AG08395 (cell line): ENCODE measurements around the gene MALAT1.
"Not testable (repeated sequence)": the region's sequence is repeated elsewhere in the genome, so short reads cannot be mapped to it uniquely, and the experiment has no call there.

Experiments
- DNase-seq: peaks from one replicate; pipeline ENCODE4 v3.0.0; 2012; ENCODE audit warnings: mixed read lengths, low spot score

Gene MALAT1

GRCh38 chr11:65498727-65498976, 193 bp upstream of the MALAT1 start:
- no peak for DNase-seq

DNA sequence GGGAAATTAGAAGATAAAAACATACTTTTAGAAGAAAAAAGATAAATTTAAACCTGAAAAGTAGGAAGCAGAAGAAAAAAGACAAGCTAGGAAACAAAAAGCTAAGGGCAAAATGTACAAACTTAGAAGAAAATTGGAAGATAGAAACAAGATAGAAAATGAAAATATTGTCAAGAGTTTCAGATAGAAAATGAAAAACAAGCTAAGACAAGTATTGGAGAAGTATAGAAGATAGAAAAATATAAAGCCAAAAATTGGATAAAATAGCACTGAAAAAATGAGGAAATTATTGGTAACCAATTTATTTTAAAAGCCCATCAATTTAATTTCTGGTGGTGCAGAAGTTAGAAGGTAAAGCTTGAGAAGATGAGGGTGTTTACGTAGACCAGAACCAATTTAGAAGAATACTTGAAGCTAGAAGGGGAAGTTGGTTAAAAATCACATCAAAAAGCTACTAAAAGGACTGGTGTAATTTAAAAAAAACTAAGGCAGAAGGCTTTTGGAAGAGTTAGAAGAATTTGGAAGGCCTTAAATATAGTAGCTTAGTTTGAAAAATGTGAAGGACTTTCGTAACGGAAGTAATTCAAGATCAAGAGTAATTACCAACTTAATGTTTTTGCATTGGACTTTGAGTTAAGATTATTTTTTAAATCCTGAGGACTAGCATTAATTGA, 1.0 kb downstream of the MALAT1 start:
- DNase-seq = no peak

- DNase-seq = no peak
Observed at GRCh38 chr11:65500387-65501185, 1.7 kb downstream of the MALAT1 start.

DNA sequence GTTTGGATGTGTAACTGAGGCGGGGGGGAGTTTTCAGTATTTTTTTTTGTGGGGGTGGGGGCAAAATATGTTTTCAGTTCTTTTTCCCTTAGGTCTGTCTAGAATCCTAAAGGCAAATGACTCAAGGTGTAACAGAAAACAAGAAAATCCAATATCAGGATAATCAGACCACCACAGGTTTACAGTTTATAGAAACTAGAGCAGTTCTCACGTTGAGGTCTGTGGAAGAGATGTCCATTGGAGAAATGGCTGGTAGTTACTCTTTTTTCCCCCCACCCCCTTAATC, 2.3 kb downstream of the MALAT1 start:
- DNase-seq = no peak

DNA sequence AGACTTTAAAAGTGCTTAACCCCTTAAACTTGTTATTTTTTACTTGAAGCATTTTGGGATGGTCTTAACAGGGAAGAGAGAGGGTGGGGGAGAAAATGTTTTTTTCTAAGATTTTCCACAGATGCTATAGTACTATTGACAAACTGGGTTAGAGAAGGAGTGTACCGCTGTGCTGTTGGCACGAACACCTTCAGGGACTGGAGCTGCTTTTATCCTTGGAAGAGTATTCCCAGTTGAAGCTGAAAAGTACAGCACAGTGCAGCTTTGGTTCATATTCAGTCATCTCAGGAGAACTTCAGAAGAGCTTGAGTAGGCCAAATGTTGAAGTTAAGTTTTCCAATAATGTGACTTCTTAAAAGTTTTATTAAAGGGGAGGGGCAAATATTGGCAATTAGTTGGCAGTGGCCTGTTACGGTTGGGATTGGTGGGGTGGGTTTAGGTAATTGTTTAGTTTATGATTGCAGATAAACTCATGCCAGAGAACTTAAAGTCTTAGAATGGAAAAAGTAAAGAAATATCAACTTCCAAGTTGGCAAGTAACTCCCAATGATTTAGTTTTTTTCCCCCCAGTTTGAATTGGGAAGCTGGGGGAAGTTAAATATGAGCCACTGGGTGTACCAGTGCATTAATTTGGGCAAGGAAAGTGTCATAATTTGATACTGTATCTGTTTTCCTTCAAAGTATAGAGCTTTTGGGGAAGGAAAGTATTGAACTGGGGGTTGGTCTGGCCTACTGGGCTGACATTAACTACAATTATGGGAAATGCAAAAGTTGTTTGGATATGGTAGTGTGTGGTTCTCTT, 2.8 kb downstream of the MALAT1 start:
- no peak for DNase-seq

DNA sequence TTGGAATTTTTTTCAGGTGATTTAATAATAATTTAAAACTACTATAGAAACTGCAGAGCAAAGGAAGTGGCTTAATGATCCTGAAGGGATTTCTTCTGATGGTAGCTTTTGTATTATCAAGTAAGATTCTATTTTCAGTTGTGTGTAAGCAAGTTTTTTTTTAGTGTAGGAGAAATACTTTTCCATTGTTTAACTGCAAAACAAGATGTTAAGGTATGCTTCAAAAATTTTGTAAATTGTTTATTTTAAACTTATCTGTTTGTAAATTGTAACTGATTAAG, 3.4 kb downstream of the MALAT1 start:
- no peak for DNase-seq

DNA sequence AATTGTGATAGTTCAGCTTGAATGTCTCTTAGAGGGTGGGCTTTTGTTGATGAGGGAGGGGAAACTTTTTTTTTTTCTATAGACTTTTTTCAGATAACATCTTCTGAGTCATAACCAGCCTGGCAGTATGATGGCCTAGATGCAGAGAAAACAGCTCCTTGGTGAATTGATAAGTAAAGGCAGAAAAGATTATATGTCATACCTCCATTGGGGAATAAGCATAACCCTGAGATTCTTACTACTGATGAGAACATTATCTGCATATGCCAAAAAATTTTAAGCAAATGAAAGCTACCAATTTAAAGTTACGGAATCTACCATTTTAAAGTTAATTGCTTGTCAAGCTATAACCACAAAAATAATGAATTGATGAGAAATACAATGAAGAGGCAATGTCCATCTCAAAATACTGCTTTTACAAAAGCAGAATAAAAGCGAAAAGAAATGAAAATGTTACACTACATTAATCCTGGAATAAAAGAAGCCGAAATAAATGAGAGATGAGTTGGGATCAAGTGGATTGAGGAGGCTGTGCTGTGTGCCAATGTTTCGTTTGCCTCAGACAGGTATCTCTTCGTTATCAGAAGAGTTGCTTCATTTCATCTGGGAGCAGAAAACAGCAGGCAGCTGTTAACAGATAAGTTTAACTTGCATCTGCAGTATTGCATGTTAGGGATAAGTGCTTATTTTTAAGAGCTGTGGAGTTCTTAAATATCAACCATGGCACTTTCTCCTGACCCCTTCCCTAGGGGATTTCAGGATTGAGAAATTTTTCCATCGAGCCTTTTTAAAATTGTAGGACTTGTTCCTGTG, 3.9 kb downstream of the MALAT1 start:
- no peak for DNase-seq

GRCh38 chr11:65503368-65503948, 4.6 kb downstream of the MALAT1 start:
- DNase-seq = no peak

DNA sequence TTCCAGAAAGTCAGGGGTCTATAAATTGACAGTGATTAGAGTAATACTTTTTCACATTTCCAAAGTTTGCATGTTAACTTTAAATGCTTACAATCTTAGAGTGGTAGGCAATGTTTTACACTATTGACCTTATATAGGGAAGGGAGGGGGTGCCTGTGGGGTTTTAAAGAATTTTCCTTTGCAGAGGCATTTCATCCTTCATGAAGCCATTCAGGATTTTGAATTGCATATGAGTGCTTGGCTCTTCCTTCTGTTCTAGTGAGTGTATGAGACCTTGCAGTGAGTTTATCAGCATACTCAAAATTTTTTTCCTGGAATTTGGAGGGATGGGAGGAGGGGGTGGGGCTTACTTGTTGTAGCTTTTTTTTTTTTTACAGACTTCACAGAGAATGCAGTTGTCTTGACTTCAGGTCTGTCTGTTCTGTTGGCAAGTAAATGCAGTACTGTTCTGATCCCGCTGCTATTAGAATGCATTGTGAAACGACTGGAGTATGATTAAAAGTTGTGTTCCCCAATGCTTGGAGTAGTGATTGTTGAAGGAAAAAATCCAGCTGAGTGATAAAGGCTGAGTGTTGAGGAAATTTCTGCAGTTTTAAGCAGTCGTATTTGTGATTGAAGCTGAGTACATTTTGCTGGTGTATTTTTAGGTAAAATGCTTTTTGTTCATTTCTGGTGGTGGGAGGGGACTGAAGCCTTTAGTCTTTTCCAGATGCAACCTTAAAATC, 5.3 kb downstream of the MALAT1 start:
- DNase-seq = no peak

GRCh38 chr11:65504674-65505465, 6.0 kb downstream of the MALAT1 start:
- DNase-seq = no peak

- no peak for DNase-seq
Observed at GRCh38 chr11:65505466-65506289, 6.8 kb downstream of the MALAT1 start.

DNA sequence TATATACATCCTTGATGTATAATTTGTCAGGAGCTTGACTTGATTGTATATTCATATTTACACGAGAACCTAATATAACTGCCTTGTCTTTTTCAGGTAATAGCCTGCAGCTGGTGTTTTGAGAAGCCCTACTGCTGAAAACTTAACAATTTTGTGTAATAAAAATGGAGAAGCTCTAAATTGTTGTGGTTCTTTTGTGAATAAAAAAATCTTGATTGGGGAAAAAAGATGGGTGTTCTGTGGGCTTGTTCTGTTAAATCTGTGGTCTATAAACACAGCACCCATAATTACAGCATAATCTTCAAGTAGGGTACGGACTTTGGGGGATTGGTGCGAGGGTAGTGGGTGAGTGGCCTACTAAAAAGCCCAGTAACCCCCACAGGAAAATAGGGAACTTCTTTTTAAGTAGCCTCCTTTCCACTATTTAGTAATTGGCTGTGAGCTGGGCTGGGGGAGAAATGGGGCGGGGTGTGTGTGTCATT, 7.5 kb downstream of the MALAT1 start:
- no peak for DNase-seq

DNA sequence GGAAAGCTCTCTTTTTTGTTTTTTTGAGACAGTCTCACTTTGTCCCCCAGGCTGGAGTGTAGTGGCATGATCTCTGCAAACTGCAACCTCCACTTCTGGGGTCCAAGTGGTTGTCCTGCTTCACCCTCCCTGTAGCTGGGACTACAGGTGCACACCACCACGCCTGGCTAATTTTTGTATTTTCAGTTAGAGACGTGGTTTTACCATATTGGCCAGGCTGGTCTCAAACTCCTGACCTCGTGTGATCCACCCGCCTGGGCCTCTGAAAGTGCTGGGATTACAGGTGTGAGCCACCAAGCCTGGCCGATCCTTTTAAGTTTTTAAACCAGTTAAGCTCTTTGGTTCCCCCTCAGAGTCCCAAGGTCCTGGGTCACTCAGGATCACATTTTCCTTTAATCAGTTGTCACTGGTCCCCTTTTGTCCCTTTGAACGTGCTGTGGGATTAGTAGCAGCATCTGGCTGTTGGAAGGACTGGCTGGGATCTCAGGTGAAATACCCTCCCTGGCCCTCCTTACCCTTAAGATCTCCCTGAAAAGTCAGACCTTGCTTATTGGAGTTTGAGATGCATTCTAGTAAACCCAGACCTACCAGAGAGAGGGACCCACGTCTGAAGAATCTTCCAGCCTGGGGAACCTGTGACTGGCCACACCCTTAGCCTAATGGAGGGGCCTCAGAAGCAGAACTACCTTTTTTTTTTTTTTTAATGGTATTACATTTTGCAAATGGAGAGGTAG, 8.1 kb downstream of the MALAT1 start:
- DNase-seq = peak; percentile 27

- DNase-seq = not testable (repeated sequence)
Observed at GRCh38 chr11:65512311-65512710, 13.5 kb downstream of the MALAT1 start.

- no peak for DNase-seq
Observed at GRCh38 chr11:65516135-65516968, 17.5 kb downstream of the MALAT1 start.

GRCh38 chr11:65518941-65519549, 20.2 kb downstream of the MALAT1 start:
- not testable (repeated sequence) for DNase-seq

- DNase-seq = not testable (repeated sequence)
Observed at GRCh38 chr11:65521777-65522521, 23.1 kb downstream of the MALAT1 start.
